ENCODE results near the gene EFNA5.
A peak's percentile ranks its signal among the peaks of the same experiment; 100 is the strongest.
"Not testable (repeated sequence)": the region's sequence is repeated elsewhere in the genome, so short reads cannot be mapped to it uniquely, and the experiment has no call there.

The EFNA5 gene

DNA sequence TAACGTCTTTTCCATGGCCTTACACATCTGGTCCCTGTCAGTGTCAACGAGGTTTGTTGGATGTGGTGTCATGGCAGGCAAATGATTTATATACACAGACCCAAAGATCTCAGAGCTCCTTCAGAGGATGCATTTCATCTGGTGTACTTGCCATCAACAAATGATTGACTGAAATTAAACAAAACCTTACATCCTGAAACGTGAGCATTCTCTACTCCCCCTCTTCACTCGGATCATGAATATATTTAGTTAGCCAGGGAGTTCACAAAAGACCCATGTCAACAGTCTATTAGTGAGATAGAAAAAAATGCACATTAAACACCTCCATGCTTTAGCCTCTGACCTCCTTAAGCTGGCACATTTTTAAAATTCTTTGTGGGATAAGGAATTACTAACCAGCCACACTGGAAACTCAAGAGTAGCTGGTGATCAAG lies 215.6 kb downstream of the EFNA5 start (continued):
- no peak for TF ChIP-seq CSDC2 (CRISPR knock-in tag; IDR thresholded peaks at IDR 0.05)
- TF ChIP-seq SNAI2 (CRISPR knock-in tag; IDR thresholded peaks at IDR 0.05): no peak
- TF ChIP-seq ZNF70 (CRISPR knock-in tag; IDR thresholded peaks at IDR 0.05): no peak

DNA sequence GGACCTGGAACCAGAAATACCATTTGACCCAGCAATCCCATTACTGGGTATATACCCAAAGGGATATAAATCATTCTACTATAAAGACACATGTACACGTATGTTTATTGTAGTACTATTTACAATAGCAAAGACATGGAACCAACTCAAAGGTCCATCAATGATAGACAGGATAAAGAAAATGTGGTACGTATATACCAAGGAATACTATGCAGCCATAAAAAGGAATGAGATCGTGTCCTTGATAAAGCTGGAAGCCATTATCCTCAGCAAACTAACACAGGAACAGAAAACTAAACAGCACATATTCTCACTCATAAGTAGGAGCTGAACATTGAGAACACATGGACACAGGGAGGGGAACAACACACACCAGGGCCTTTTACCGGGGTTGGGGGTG lies 218.9 kb downstream of the EFNA5 start:
- TF ChIP-seq ZNF8 (CRISPR knock-in tag; IDR thresholded peaks at IDR 0.05): peak; percentile 78
- ATAC-seq: not testable (repeated sequence)

DNA sequence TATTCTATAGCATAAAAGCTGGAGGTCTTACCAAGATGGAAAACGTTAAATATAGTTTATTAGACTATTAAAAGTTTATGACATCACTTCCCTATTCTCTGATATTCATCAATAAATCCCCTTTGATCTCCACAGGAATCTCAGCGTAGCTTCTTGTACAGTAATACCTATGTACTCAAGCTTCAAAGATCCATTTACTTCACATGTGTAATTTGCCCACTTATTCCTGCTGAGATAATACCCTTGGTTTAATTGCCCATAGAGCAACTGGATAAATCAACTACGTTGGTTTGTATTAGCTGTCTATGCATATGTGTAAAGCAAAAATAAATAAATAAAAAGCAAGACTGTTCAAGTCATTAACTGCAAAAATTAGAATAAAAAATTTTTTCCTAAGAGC lies 219.7 kb downstream of the EFNA5 start:
- no peak for TF ChIP-seq ZFP3 (CRISPR knock-in tag; IDR thresholded peaks at IDR 0.05)
- TF ChIP-seq SNAI2 (CRISPR knock-in tag; IDR thresholded peaks at IDR 0.05): no peak
- TF ChIP-seq, protein P1, sequence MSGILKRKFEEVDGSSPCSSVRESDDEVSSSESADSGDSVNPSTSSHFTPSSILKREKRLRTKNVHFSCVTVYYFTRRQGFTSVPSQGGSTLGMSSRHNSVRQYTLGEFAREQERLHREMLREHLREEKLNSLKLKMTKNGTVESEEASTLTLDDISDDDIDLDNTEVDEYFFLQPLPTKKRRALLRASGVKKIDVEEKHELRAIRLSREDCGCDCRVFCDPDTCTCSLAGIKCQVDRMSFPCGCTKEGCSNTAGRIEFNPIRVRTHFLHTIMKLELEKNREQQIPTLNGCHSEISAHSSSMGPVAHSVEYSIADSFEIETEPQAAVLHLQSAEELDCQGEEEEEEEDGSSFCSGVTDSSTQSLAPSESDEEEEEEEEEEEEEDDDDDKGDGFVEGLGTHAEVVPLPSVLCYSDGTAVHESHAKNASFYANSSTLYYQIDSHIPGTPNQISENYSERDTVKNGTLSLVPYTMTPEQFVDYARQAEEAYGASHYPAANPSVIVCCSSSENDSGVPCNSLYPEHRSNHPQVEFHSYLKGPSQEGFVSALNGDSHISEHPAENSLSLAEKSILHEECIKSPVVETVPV (CRISPR knock-in tag; IDR thresholded peaks at IDR 0.05): no peak
- TF ChIP-seq, protein P2, sequence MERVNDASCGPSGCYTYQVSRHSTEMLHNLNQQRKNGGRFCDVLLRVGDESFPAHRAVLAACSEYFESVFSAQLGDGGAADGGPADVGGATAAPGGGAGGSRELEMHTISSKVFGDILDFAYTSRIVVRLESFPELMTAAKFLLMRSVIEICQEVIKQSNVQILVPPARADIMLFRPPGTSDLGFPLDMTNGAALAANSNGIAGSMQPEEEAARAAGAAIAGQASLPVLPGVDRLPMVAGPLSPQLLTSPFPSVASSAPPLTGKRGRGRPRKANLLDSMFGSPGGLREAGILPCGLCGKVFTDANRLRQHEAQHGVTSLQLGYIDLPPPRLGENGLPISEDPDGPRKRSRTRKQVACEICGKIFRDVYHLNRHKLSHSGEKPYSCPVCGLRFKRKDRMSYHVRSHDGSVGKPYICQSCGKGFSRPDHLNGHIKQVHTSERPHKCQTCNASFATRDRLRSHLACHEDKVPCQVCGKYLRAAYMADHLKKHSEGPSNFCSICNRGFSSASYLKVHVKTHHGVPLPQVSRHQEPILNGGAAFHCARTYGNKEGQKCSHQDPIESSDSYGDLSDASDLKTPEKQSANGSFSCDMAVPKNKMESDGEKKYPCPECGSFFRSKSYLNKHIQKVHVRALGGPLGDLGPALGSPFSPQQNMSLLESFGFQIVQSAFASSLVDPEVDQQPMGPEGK (CRISPR knock-in tag; IDR thresholded peaks at IDR 0.05; ENCODE audit: borderline replicate concordance): no peak
- TF ChIP-seq, protein P3, sequence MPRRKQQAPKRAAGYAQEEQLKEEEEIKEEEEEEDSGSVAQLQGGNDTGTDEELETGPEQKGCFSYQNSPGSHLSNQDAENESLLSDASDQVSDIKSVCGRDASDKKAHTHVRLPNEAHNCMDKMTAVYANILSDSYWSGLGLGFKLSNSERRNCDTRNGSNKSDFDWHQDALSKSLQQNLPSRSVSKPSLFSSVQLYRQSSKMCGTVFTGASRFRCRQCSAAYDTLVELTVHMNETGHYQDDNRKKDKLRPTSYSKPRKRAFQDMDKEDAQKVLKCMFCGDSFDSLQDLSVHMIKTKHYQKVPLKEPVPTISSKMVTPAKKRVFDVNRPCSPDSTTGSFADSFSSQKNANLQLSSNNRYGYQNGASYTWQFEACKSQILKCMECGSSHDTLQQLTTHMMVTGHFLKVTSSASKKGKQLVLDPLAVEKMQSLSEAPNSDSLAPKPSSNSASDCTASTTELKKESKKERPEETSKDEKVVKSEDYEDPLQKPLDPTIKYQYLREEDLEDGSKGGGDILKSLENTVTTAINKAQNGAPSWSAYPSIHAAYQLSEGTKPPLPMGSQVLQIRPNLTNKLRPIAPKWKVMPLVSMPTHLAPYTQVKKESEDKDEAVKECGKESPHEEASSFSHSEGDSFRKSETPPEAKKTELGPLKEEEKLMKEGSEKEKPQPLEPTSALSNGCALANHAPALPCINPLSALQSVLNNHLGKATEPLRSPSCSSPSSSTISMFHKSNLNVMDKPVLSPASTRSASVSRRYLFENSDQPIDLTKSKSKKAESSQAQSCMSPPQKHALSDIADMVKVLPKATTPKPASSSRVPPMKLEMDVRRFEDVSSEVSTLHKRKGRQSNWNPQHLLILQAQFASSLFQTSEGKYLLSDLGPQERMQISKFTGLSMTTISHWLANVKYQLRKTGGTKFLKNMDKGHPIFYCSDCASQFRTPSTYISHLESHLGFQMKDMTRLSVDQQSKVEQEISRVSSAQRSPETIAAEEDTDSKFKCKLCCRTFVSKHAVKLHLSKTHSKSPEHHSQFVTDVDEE (CRISPR knock-in tag; IDR thresholded peaks at IDR 0.05): no peak
- TF ChIP-seq PPARA (CRISPR knock-in tag; IDR thresholded peaks at IDR 0.05; ENCODE audit: borderline replicate concordance): no peak
- TF ChIP-seq ZC3H10 (CRISPR knock-in tag; IDR thresholded peaks at IDR 0.05): no peak
- no peak for TF ChIP-seq OSR1 (CRISPR knock-in tag; IDR thresholded peaks at IDR 0.05)
- no peak for TF ChIP-seq ARNTL (CRISPR knock-in tag; IDR thresholded peaks at IDR 0.05; ENCODE audit: borderline replicate concordance, low read depth)
- no peak for TF ChIP-seq ZNF8 (CRISPR knock-in tag; IDR thresholded peaks at IDR 0.05)
- no peak for TF ChIP-seq TCF4 (CRISPR knock-in tag; IDR thresholded peaks at IDR 0.05; ENCODE audit: borderline replicate concordance)

DNA sequence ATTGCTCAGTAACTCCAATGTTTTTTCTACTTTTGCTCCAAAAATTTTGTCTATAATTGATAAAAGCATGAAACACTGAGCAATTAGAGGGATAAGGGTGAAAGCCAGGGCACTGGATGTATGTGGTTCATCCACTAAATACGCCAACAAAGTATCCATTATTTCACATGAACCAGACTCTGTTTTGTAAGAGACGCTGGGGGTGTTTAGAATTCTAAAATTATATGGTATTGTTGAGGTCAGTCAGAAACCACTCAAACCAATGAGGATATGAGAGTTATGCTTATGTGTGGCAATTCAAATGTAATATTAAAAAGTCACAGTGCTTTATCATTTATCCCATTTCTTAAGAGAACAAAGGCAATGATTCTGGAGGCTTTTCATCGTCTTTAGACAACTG lies 220.2 kb downstream of the EFNA5 start:
- no peak for ATAC-seq
- no peak for TF ChIP-seq SNAI2 (CRISPR knock-in tag; IDR thresholded peaks at IDR 0.05)
- no peak for TF ChIP-seq OSR1 (CRISPR knock-in tag; IDR thresholded peaks at IDR 0.05)
- no peak for TF ChIP-seq PPARA (CRISPR knock-in tag; IDR thresholded peaks at IDR 0.05; ENCODE audit: borderline replicate concordance)

More for the DNA sequence above, 219.7 kb downstream of the EFNA5 start:
- no peak for ATAC-seq

DNA sequence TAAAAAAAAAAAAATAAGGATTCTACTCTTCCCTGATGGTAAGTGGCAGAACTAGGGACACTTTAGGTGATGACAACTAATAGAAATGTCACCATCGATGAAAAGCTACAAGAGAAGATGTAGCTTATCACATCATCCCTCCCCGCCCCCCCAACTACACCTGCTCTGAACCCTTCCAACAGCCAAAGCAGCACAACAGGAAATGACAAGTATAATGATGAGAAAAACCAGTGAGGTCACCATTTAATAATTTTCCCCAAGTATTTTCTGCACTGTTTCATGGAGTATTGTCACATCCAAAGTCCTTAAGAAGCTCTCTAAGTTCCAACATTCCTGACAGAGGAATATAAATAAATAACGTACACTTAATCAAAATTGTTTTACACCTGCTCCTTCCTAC lies 221.4 kb downstream of the EFNA5 start:
- no peak for ATAC-seq
- TF ChIP-seq OSR1 (CRISPR knock-in tag; IDR thresholded peaks at IDR 0.05) (no peak), TOX (CRISPR knock-in tag; IDR thresholded peaks at IDR 0.05; ENCODE audit: borderline replicate concordance) (no peak), PPARA (CRISPR knock-in tag; IDR thresholded peaks at IDR 0.05; ENCODE audit: borderline replicate concordance) (no peak), ZFP30 (CRISPR knock-in tag; IDR thresholded peaks at IDR 0.05) (no peak), TCF4 (CRISPR knock-in tag; IDR thresholded peaks at IDR 0.05; ENCODE audit: borderline replicate concordance) (no peak), ISL1 (CRISPR knock-in tag; IDR thresholded peaks at IDR 0.05) (no peak), CSDC2 (CRISPR knock-in tag; IDR thresholded peaks at IDR 0.05) (no peak), SNAI2 (CRISPR knock-in tag; IDR thresholded peaks at IDR 0.05) (no peak), ARNTL (CRISPR knock-in tag; IDR thresholded peaks at IDR 0.05; ENCODE audit: borderline replicate concordance, low read depth) (no peak), BACH2 (CRISPR knock-in tag; IDR thresholded peaks at IDR 0.05; ENCODE audit: borderline replicate concordance) (no peak), ZNF8 (CRISPR knock-in tag; IDR thresholded peaks at IDR 0.05) (no peak), ESRRG (CRISPR knock-in tag; IDR thresholded peaks at IDR 0.05) (no peak)
- TF ChIP-seq, protein P2 (CRISPR knock-in tag; IDR thresholded peaks at IDR 0.05; ENCODE audit: borderline replicate concordance): no peak
- TF ChIP-seq, protein P4, sequence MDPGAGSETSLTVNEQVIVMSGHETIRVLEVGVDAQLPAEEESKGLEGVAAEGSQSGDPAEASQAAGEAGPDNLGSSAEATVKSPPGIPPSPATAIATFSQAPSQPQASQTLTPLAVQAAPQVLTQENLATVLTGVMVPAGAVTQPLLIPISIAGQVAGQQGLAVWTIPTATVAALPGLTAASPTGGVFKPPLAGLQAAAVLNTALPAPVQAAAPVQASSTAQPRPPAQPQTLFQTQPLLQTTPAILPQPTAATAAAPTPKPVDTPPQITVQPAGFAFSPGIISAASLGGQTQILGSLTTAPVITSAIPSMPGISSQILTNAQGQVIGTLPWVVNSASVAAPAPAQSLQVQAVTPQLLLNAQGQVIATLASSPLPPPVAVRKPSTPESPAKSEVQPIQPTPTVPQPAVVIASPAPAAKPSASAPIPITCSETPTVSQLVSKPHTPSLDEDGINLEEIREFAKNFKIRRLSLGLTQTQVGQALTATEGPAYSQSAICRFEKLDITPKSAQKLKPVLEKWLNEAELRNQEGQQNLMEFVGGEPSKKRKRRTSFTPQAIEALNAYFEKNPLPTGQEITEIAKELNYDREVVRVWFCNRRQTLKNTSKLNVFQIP (CRISPR knock-in tag; IDR thresholded peaks at IDR 0.05; ENCODE audit: borderline replicate concordance, low read depth): no peak
- TF ChIP-seq, protein P5, sequence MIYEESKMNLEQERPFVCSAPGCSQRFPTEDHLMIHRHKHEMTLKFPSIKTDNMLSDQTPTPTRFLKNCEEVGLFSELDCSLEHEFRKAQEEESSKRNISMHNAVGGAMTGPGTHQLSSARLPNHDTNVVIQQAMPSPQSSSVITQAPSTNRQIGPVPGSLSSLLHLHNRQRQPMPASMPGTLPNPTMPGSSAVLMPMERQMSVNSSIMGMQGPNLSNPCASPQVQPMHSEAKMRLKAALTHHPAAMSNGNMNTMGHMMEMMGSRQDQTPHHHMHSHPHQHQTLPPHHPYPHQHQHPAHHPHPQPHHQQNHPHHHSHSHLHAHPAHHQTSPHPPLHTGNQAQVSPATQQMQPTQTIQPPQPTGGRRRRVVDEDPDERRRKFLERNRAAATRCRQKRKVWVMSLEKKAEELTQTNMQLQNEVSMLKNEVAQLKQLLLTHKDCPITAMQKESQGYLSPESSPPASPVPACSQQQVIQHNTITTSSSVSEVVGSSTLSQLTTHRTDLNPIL (CRISPR knock-in tag; IDR thresholded peaks at IDR 0.05; ENCODE audit: low read depth): no peak
- TF ChIP-seq, protein P1 (CRISPR knock-in tag; IDR thresholded peaks at IDR 0.05): no peak
